GM23338 (cell line): ENCODE measurements around the gene DUSP19. TPM values are rescaled to one million over a fixed set of nuclear protein-coding genes. Genes with fewer than 3 reads are reported as not detected.

Experiments used
- ATAC-seq: fragments of 200-7000 bp; cut with Tn5 transposase; 3 replicates; pipeline ENCODE4 v1.9.1; 2020
- DNase-seq: peaks from one replicate; pipeline ENCODE4 v3.0.0-alpha.2; 2015; ENCODE audit warnings: low spot score
- H2AFZ ChIP-seq: fragments of 200-600 bp; sonication (generic); 2 replicates; pipeline ENCODE4 v1.8.0; 2016; ENCODE audit warnings: antibody characterized with exemption, mild to moderate bottlenecking, moderate library complexity
- H3F3A ChIP-seq: fragments of 200-600 bp; sonication (generic); replicated peaks from 2 replicates; pipeline ENCODE4 v1.8.0; 2017; ENCODE audit warnings: antibody characterized with exemption, mixed run types, low read depth
- H3K27ac ChIP-seq: fragments of 200-600 bp; sonication (generic); 2 replicates; pipeline ENCODE4 v1.6.1; 2016; ENCODE audit warnings: low read depth
- H3K27me3 ChIP-seq: fragments of 200-600 bp; sonication (generic); 2 replicates; pipeline ENCODE4 v1.8.0; 2016; ENCODE audit warnings: mild to moderate bottlenecking, mixed run types, moderate library complexity; ENCODE audit not compliant: insufficient read depth
- H3K36me3 ChIP-seq: fragments of 200-600 bp; sonication (generic); 2 replicates; pipeline ENCODE4 v1.8.0; 2016; ENCODE audit warnings: mild to moderate bottlenecking; ENCODE audit not compliant: insufficient read depth
- H3K4me1 ChIP-seq: fragments of 200-600 bp; sonication (generic); 2 replicates; pipeline ENCODE4 v1.8.0; 2016; ENCODE audit warnings: mild to moderate bottlenecking, moderate library complexity; ENCODE audit not compliant: insufficient read depth
- H3K4me2 ChIP-seq: fragments of 200-600 bp; sonication (generic); 2 replicates; pipeline ENCODE4 v1.7.1; 2017; ENCODE audit warnings: mixed run types
- H3K4me3 ChIP-seq: fragments of 200-600 bp; sonication (generic); 2 replicates; pipeline ENCODE4 v1.6.1; 2016; ENCODE audit warnings: mixed run types
- H3K79me2 ChIP-seq: fragments of 200-600 bp; sonication (generic); replicated peaks from 2 replicates; pipeline ENCODE4 v1.8.0; 2017; ENCODE audit warnings: mild to moderate bottlenecking; ENCODE audit not compliant: insufficient read depth
- H3K9me2 ChIP-seq: fragments of 200-600 bp; sonication (generic); 2 replicates; pipeline ENCODE4 v1.8.0; 2017; ENCODE audit not compliant: insufficient read depth
- H4K20me1 ChIP-seq: fragments of 200-600 bp; sonication (generic); replicated peaks from 2 replicates; pipeline ENCODE4 v1.8.0; 2017; ENCODE audit warnings: mild to moderate bottlenecking; ENCODE audit not compliant: insufficient read depth
- H3K27ac Mint-ChIP-seq: 2 replicates; pipeline ENCODE4 v1.8.0; 2020; ENCODE audit warnings: inconsistent platforms, mild to moderate bottlenecking, moderate library complexity, mixed read lengths
- H3K27me3 Mint-ChIP-seq: 3 replicates; pipeline ENCODE4 v1.8.0; 2022; ENCODE audit warnings: low read depth, mild to moderate bottlenecking, moderate library complexity, mixed read lengths, inconsistent platforms; ENCODE audit not compliant: insufficient read depth, poor library complexity
- H3K36me3 Mint-ChIP-seq: 3 replicates; pipeline ENCODE4 v1.8.0; 2021; ENCODE audit warnings: low read depth, mild to moderate bottlenecking, inconsistent platforms, moderate library complexity, mixed read lengths
- H3K4me1 Mint-ChIP-seq: 3 replicates; pipeline ENCODE4 v1.8.0; 2020; ENCODE audit warnings: mild to moderate bottlenecking, inconsistent platforms, mixed read lengths
- H3K4me3 Mint-ChIP-seq: 3 replicates; pipeline ENCODE4 v1.8.0; 2021; ENCODE audit warnings: moderate library complexity, mild to moderate bottlenecking, inconsistent platforms, mixed read lengths
- H3K9me3 Mint-ChIP-seq: 3 replicates; pipeline ENCODE4 v1.8.0; 2020; ENCODE audit warnings: moderate library complexity, mild to moderate bottlenecking, inconsistent platforms, mixed read lengths
- CREB1 ChIP-seq: fragments of 250-450 bp; sonication (Bioruptor Pico); IDR thresholded peaks from 2 replicates; pipeline ENCODE4 v1.5.0; 2020; ENCODE audit warnings: low read depth, mild to moderate bottlenecking, moderate library complexity
- CTCF ChIP-seq, 2 experiments: fragments of 200-600 bp in 1 of 2; sonication (generic) in 1 of 2; conservative IDR thresholded peaks; 2 replicates each; pipeline versions ENCODE4 v1.5.1 to v1.6.1; 2016 to 2017; ENCODE audit warnings: antibody characterized with exemption in 2 of 2, low read depth in 2 of 2, mild to moderate bottlenecking in 2 of 2, moderate library complexity in 1 of 2
- NANOG ChIP-seq: IDR thresholded peaks from 2 replicates; pipeline ENCODE4 v1.6.1; 2016; ENCODE audit warnings: antibody characterized with exemption, borderline replicate concordance
- STAT1 ChIP-seq: IDR thresholded peaks from one replicate; pipeline ENCODE4 v1.6.1; 2016; ENCODE audit warnings: antibody characterized with exemption; ENCODE audit not compliant: unreplicated experiment
- ZNF114 ChIP-seq: fragments of 250-450 bp; sonication (Bioruptor Pico); IDR thresholded peaks from 2 replicates; pipeline ENCODE4 v1.5.0; 2020; ENCODE audit warnings: mild to moderate bottlenecking, moderate library complexity
- polyA plus RNA-seq: library from polyadenylated mRNA; unstranded; fragments of >200 nt; fragmentation: Nextera tagmentation; extraction: Ambion mirVana; gene quantifications from 2 replicates; pipeline ENCODE4 v1.2.1, GENCODE V29; 2016
- total RNA-seq: library from RNA; depleted of rRNA; stranded (reverse); fragments of >200 nt; shearing (Covaris generic); gene quantifications from 2 replicates; pipeline ENCODE4 v1.2.3, GENCODE V29; 2014
- TF ChIP-seq, protein P1 (sequence below): IDR thresholded peaks from 2 replicates; pipeline ENCODE4 v1.6.1; 2016; ENCODE audit warnings: antibody characterized with exemption
- TF ChIP-seq, protein P2 (sequence below): fragments of 250-450 bp; sonication (Bioruptor Pico); IDR thresholded peaks from 2 replicates; pipeline ENCODE4 v1.5.0; 2020; ENCODE audit warnings: mild to moderate bottlenecking, moderate library complexity

DUSP19 gene
- total and polyA plus RNA-seq, 2 experiments from 2014 or later, result 1.9 to 2.8 TPM

GRCh38 chr2:183069174-183069573 lies 9.4 kb upstream of the DUSP19 start (continued):
- TF ChIP-seq, protein P1, sequence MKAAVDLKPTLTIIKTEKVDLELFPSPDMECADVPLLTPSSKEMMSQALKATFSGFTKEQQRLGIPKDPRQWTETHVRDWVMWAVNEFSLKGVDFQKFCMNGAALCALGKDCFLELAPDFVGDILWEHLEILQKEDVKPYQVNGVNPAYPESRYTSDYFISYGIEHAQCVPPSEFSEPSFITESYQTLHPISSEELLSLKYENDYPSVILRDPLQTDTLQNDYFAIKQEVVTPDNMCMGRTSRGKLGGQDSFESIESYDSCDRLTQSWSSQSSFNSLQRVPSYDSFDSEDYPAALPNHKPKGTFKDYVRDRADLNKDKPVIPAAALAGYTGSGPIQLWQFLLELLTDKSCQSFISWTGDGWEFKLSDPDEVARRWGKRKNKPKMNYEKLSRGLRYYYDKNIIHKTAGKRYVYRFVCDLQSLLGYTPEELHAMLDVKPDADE, result no peak
- no peak for TF ChIP-seq STAT1

GRCh38 chr2:183070942-183071844 lies 7.4 kb upstream of the DUSP19 start:
- peaks cover 20% of the 10 kb centered on the region for H3K36me3 Mint-ChIP-seq
- Histone ChIP-seq H3K27ac (no peak overlapping the region), H3F3A (no peaks in the 10 kb centered on the region), H3K4me2 (no peak overlapping the region), H3K4me3 (no peak overlapping the region), H2AFZ (peak overlapping the region; percentile 94), H3K79me2 (no peaks in the 10 kb centered on the region), H4K20me1 (no peaks in the 10 kb centered on the region), H3K36me3 (no peaks in the 10 kb centered on the region), H3K4me1 (no peaks in the 10 kb centered on the region), H3K27me3 (no peaks in the 10 kb centered on the region), H3K9me2 (no peaks in the 10 kb centered on the region)
- H3K4me3 Mint-ChIP-seq, result no peak overlapping the region
- H3K4me1 Mint-ChIP-seq, result 0 out of 3 replicates have a peak, but pooled peaks cover 2% of the 10 kb centered on the region
- no peak overlapping the region for H3K27ac Mint-ChIP-seq
- ATAC-seq (peak; percentile 96), DNase-seq (peak; percentile 88)
- TF ChIP-seq, protein P2, sequence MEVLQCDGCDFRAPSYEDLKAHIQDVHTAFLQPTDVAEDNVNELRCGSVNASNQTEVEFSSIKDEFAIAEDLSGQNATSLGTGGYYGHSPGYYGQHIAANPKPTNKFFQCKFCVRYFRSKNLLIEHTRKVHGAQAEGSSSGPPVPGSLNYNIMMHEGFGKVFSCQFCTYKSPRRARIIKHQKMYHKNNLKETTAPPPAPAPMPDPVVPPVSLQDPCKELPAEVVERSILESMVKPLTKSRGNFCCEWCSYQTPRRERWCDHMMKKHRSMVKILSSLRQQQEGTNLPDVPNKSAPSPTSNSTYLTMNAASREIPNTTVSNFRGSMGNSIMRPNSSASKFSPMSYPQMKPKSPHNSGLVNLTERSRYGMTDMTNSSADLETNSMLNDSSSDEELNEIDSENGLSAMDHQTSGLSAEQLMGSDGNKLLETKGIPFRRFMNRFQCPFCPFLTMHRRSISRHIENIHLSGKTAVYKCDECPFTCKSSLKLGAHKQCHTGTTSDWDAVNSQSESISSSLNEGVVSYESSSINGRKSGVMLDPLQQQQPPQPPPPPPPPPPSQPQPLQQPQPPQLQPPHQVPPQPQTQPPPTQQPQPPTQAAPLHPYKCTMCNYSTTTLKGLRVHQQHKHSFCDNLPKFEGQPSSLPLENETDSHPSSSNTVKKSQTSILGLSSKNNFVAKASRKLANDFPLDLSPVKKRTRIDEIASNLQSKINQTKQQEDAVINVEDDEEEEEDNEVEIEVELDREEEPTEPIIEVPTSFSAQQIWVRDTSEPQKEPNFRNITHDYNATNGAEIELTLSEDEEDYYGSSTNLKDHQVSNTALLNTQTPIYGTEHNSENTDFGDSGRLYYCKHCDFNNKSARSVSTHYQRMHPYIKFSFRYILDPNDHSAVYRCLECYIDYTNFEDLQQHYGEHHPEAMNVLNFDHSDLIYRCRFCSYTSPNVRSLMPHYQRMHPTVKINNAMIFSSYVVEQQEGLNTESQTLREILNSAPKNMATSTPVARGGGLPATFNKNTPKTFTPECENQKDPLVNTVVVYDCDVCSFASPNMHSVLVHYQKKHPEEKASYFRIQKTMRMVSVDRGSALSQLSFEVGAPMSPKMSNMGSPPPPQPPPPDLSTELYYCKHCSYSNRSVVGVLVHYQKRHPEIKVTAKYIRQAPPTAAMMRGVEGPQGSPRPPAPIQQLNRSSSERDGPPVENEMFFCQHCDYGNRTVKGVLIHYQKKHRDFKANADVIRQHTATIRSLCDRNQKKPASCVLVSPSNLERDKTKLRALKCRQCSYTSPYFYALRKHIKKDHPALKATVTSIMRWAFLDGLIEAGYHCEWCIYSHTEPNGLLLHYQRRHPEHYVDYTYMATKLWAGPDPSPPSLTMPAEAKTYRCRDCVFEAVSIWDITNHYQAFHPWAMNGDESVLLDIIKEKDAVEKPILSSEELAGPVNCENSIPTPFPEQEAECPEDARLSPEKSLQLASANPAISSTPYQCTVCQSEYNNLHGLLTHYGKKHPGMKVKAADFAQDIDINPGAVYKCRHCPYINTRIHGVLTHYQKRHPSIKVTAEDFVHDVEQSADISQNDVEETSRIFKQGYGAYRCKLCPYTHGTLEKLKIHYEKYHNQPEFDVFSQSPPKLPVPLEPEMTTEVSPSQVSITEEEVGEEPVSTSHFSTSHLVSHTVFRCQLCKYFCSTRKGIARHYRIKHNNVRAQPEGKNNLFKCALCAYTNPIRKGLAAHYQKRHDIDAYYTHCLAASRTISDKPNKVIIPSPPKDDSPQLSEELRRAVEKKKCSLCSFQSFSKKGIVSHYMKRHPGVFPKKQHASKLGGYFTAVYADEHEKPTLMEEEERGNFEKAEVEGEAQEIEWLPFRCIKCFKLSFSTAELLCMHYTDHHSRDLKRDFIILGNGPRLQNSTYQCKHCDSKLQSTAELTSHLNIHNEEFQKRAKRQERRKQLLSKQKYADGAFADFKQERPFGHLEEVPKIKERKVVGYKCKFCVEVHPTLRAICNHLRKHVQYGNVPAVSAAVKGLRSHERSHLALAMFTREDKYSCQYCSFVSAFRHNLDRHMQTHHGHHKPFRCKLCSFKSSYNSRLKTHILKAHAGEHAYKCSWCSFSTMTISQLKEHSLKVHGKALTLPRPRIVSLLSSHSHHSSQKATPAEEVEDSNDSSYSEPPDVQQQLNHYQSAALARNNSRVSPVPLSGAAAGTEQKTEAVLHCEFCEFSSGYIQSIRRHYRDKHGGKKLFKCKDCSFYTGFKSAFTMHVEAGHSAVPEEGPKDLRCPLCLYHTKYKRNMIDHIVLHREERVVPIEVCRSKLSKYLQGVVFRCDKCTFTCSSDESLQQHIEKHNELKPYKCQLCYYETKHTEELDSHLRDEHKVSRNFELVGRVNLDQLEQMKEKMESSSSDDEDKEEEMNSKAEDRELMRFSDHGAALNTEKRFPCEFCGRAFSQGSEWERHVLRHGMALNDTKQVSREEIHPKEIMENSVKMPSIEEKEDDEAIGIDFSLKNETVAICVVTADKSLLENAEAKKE (CRISPR knock-in tag), result peak; percentile 76; the same call in 1 of the 2 replicates
- peak; percentile 63 to 92 for TF ChIP-seq CTCF (conservative IDR thresholded peaks at IDR 0.05; ENCODE audit: low read depth in 2 of 2)
- TF ChIP-seq, protein P1, result no peak
- TF ChIP-seq ZNF114, result peak; percentile 69; the same call in 1 of the 2 replicates
- TF ChIP-seq CREB1 (CRISPR knock-in tag), result 0 out of 2 replicates have a peak, but pooled peaks have one; percentile 5
- no peak for TF ChIP-seq NANOG
- peaks cover 4% of the 10 kb centered on the region for H3K27me3 Mint-ChIP-seq
- H3K9me3 Mint-ChIP-seq, result peaks cover 20% of the 10 kb centered on the region
